Muscle of arm (tissue), 12 donors: Measurements from ENCODE around the gene PVALB. TPM values are rescaled to one million over a fixed set of nuclear protein-coding genes. Genes with fewer than 3 reads are reported as not detected.

Source experiments
- DNase-seq: peaks from one replicate; pipeline ENCODE4 v3.0.0-alpha.2; 2013
- polyA plus RNA-seq, 12 donors: library from polyadenylated mRNA; unstranded; fragments of 120-200 nt; gene quantifications; one replicate each; pipeline ENCODE4 v1.2.1, GENCODE V29; 2013; ENCODE audit not compliant: insufficient read length in 12 of 12

Gene PVALB
- polyA plus RNA-seq, 12 donors = 2.8 to 26.3 (median 15.3) TPM; not detected in 2

DNA sequence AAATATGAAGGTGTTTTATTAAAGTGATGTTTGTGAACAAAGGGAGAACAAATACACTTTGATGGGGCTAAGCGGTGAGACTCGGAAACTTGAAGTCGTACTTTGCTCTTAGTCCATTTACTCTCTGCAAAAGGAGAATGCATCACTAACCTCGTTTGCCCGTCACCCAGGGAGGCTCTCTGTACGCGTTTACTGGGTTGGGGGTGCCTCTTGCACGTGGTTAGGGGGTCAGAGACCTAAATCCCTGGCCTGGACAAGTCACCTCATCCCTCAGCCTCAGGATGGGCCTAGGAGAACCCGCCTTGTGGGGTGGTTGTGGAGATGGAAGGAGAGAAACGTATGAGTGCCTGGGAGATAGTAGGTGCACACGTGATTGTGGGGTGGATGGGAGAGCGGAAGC, 40.1 kb downstream of the PVALB start:
- no peak for DNase-seq

DNA sequence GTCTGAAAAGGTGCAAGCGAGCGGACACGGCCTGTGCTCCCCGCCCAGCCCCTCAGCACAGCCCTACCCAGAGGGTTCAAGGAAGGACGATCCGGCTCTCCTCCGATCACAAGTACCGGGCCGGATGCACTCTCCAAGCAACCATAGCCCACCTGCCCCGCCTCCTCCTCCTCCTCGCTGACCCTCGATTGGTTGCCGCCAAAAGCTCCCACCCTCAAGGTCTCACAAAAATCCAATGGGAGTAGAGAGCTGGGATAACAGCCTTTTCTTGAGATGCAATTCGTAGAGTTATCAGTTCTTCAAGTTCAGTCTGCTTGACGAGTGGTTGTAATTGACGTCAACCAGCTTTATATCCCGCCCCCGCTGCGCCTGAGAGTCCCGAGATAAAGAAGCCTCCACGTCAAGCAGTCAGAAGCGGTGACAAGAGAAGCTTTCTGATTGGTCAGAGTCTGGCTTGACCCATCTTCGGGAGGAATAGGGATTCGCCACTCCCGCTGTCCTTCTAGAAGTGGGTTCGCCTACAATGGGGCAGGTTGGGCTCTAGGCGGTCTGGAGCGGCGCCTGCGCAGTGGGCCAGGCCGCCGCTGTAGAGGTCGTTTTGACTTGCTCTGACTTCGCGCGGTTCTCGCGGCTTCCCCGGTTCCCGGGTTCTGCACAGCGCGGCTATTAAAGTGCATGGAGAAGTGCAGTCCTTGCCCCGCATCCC, 40.7 kb downstream of the PVALB start, which contains the start of gene IFT27:
TSS of gene IFT27 (minus strand) at position 156 of the 706 bp plus-strand sequence. CDS start 412 bp downstream, outside the sequence.
- DNase-seq = peak; percentile 100

DNA sequence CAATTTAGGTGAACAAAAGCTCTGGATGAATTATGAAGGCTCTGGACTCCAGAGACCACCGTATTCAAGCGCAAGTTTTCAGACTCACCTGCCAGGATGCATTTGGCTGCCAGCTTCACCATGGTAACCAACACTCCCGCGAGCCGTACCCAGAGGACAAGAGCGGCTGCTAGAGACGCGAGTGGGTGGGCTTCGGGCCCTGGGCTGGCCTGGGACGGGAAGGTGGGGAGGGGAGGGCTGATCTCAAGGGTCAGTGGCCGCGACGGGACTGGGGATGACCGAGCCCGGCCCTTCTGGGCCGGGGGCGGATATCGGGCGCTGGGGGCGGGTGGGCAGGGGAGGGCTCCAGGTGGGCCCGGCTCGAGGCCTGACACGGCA, 41.3 kb downstream of the PVALB start:
- DNase-seq = peak; percentile 27

DNA sequence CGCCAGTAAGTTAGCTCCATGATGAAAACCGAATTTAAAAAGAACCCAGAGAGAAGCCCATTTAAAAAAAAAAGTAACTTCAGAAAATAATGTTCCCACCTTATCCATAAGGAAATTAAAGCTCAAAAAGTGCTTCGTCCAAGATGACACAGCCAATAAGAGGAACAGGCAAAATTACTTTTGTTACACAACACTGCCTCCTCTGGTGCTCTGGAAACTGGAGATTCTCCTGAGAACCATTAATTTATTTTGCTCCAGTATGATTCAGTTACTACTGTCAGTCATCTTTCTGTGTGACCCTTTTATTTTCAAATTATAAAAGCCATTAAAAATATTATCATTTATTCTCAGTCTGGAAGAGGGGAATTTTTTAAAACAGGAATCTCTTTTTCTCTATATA, 42.9 kb downstream of the PVALB start:
- DNase-seq = peak; percentile 22

DNA sequence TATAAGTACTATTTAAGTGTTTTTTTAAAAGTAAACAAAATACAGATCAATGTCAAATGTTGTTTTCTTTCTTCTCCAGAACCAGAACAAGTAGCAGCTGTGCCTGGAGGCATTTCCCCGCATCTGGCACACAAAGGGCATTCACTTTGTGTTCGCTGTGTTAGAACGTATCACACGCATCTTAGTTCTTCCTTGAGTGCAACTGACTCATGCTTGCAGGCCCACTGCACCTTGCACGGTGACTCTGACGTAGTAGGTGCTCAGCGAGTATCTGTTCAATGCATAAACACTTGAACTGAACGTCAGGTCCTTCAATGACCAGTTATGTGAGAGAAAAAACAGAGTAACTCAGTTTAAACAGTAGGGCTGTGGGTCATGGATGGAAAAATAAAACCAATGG, 44.4 kb downstream of the PVALB start:
- DNase-seq = no peak

DNA sequence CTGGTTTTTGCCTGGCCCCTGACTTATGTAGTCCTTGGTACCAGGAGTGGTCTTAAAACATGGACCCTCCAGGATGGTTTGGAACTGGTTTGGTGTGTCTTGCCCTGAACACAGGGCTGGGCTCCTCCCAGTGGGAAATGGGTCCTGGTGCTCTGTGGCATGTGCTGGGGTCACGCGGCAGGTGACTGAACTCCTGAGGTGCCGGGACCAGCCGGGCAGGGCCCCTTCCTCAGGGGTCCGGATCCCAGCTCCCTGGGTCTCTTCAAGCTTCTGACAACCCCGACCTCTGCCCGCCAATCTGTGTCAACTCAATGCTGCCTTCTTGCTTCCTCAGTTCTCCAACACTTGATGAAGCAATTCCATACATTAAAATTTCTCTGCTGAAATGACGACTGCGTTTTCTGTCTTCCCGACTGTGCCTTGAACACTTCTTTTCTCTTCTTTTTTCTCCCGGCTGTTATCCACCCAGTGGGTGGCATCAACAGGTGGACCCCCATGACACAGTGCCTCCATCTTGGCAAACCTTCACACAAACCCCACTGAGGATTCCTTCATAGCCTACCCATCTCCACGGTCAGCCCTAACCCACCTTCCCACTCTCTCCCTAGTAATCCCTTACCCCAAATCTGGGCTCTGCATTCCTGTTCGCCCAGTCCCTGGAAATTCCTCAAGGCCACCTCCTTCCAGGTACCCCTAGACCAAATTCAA, 45.3 kb downstream of the PVALB start:
- no peak for DNase-seq

GRCh38 chr22:36770513-36771231, 46.2 kb downstream of the PVALB start:
- no peak for DNase-seq

- no peak for DNase-seq
These were observed 47.0 kb downstream of the PVALB start for GRCh38 chr22:36769541-36770512.

- DNase-seq = no peak
These were observed 48.2 kb downstream of the PVALB start for GRCh38 chr22:36768616-36769015.

GRCh38 chr22:36768141-36768540, 48.7 kb downstream of the PVALB start:
- DNase-seq = no peak

DNA sequence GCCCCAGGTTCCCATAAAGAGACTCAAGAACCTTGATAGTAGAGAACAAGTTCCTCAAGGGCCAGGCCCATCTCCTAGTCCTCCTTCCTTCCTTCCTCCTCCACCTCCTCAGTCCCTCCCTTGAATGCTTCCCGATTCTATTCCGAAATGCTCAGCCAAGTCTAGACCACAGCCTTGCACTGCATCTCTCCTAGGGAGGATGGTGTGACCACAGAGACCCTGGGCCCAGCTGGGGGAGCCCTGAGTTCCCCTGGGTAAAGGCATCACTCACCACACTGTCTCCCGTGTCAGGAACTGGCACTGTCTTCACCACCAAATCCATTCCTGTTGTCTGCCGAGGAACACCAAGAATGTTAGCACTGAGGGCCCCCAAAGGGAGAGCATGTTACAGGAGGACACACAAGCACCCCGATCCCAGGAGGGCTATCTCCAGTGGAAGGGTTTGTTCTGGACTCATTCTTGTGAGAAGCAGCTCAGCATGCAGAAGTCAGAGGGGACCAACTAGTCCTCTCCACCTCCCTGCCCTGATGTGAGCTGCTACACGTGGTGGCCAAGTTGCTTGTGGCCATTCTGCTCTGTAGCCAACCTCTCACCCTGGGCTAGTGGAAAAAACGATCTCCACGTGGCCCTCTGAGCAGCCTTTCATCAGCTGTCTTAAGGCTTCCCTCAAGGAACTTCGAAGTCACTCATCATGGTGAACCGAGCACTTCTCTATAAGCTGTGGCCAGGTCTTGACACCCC, 49.6 kb downstream of the PVALB start:
- DNase-seq = no peak

DNA sequence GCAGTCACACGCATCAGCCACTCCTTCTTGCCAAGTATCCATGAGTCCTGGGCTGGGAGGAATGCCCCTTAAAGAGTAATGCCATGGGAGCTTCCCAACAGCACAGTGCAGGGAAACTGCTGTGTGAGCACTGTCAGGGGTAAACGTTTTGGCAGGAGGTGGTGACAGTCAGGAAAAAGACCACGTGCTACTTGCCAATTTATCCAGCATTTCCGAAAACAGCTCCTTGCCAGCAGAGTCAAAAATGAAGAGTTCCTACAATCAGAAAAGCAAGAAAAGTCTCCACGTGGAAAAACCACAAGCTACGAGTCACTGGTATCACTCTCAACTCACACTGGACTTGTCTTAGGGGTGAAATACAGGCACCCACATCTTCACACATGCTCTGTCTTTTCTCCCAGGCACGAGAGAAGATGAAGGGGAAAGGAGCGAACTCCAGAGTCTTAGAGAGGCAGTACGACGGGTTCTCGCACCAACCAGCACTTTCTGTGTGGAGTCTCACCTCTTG, 50.8 kb downstream of the PVALB start:
- DNase-seq = no peak

DNA sequence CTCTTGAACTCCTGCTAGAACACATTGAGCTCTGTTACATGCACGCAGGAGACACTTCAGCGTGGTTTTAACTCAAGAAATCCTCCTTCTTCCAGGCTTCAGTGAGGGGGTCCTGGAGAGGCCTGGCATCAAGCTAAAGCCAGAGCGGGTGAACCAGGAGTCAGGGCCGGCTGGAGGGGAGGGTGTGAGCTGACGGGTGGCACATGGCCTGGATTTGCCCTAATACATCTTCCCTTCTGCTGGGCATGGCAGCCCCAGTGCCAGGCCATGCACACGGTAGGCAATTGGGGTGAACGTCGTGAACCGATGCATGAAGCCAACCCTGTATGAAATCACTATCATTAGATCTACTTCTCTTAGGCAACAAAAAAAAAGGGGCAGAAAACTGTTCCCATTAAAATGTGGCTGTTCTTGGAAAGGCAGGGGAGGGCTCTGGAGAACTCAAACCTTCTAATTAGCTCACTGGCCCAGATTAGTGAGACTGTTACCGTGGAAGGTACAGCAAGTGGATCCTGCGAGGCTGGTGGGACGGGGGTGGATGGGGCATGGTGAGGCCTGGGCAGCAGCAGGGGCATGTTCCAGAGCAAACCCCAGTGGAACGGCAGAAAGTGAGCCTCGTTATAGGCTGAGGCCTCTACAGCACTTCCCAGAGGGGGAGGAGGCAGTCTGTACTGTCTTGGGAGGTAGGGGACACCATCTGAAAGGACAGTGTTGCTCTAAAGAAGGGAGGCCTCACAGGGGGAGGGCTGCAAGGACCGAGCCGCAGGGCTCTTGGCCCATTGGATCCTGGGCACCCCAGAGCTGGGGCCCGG, 51.5 kb downstream of the PVALB start:
- DNase-seq = no peak

DNA sequence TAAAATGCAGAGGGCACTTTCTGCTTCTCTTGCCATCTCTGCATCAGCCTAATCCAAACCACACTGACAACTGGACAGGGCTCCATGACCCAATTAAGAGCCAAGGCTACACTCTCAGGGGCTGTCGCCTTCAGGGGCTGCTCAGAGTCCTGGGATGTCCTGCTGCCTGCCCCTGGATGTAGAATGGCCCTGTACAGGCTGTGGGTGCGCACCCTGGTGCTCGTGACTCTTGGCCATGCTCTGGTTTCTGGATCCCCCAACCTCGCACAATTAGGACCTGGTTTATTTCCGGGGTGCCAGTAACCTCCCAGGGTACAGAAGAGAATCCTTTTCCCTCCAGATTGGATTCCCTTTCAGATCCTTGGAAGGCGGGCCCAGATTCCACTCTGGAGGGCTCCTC, 52.2 kb downstream of the PVALB start:
- no peak for DNase-seq

- DNase-seq = no peak
These were observed 52.8 kb downstream of the PVALB start for GRCh38 chr22:36764060-36764459.

GRCh38 chr22:36763576-36763975, 53.3 kb downstream of the PVALB start:
- DNase-seq = no peak

DNA sequence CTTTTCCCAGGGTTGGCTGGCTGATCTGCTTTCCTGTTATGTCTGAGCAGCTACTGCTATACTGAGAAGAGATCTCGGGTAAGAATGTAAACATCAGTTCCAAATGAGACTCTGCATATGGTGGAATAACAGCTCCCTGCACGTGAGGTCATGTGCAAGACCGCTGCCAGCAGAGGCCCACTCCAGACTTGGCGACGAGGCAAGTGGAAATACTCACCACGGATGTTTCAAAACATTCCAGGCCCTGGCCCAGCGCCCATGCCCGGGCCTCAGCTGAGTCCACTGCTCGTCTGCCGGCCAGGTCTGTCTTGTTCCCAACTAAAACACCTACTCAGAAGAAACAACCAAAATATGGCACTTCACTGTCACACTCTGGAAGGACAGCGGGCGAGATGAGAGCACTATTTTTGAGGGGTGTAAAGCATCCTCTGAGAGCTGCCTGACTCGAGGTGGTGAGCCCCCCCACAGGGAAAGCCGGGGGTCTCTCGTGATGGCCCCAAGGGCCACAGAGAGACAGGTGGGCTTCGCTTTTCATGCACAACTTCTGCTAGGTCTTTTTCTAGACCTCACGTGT, 54.1 kb downstream of the PVALB start:
- DNase-seq = no peak

DNA sequence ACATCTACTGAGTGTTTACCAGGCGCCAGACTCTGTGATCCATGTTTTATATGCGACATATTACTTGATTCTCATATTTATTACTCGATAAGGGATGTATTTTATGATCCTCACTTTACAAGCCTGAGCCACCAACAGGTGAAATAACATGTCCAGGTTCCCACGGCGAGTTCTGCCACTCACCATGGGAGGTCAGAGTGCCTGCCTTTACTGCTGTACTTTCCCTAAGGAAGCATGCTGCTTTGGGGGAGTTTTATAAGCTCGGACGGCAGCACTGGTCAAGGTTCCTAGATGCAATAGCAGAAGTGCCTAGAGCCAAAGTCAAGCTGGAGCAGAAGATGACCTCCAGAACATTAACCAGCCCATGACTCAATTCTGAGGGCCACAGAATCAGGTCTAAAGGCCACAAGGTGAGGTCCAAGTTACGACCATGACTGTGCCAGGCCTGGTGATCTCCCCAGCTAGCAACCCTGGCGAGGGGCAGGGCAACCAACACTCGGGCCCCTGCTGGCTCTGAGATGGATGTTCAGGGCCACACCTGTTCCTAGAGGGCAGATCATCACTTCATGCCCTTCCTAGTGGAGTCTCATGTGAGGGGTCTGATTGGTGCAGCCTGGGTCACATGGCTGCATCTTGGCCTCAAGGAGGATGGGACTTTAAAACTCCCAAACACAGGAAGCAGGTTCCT, 55.1 kb downstream of the PVALB start:
- no peak for DNase-seq

GRCh38 chr22:36760786-36761185, 56.0 kb downstream of the PVALB start:
- DNase-seq = no peak
